HepG2 (cell line): ENCODE results near the gene ZFP36L2. TPM values are rescaled to one million over a fixed set of nuclear protein-coding genes. Genes with fewer than 3 reads are reported as not detected.

Source experiments
- CCAR2 ChIP-seq: fragments of 200-400 bp; formaldehyde crosslinking; optimal IDR thresholded peaks from 2 replicates; pipeline ENCODE3; 2018; ENCODE audit warnings: low read depth, mild to moderate bottlenecking, low read length, moderate library complexity
- FOSL2 ChIP-seq: sonication (generic); formaldehyde crosslinking; IDR thresholded peaks from 2 replicates; pipeline ENCODE4 v1.4.0; 2020; ENCODE audit warnings: missing genetic modification reagents
- IRF2 ChIP-seq: IDR thresholded peaks from 2 replicates; pipeline ENCODE4 v1.6.1; 2018; ENCODE audit warnings: missing genetic modification reagents, missing compliant biosample characterization
- JUND ChIP-seq: sonication (generic); formaldehyde crosslinking; IDR thresholded peaks from 2 replicates; pipeline ENCODE4 v1.8.0; 2022; ENCODE audit warnings: mild to moderate bottlenecking, missing genetic modification reagents
- KDM3A ChIP-seq: IDR thresholded peaks from 2 replicates; pipeline ENCODE4 v1.6.1; 2018; ENCODE audit warnings: low read depth, missing compliant biosample characterization
- MBD4 ChIP-seq: IDR thresholded peaks from 2 replicates; pipeline ENCODE4 v1.6.1; 2012; ENCODE audit warnings: low read length, inconsistent platforms, borderline replicate concordance
- MXD1 ChIP-seq: sonication (generic); formaldehyde crosslinking; IDR thresholded peaks from 2 replicates; pipeline ENCODE4 v1.4.0; 2020; ENCODE audit warnings: mild to moderate bottlenecking, missing genetic modification reagents
- NR0B2 ChIP-seq: sonication (generic); formaldehyde crosslinking; IDR thresholded peaks from 2 replicates; pipeline ENCODE4 v1.4.0; 2020; ENCODE audit warnings: mild to moderate bottlenecking, missing genetic modification reagents
- NR2C2 ChIP-seq: sonication (generic); formaldehyde crosslinking; IDR thresholded peaks from 2 replicates; pipeline ENCODE4 v1.4.0; 2020; ENCODE audit warnings: missing genetic modification reagents, mild to moderate bottlenecking, moderate library complexity, borderline replicate concordance
- NR2F2 ChIP-seq: IDR thresholded peaks from 2 replicates; pipeline ENCODE4 v1.6.1; 2012; ENCODE audit warnings: low read depth, inconsistent platforms, borderline replicate concordance
- SMYD3 ChIP-seq: sonication (generic); formaldehyde crosslinking; IDR thresholded peaks from 2 replicates; pipeline ENCODE4 v1.8.1; 2023; ENCODE audit warnings: mild to moderate bottlenecking, missing genetic modification reagents
- ZBTB3 ChIP-seq: sonication (generic); formaldehyde crosslinking; IDR thresholded peaks from 2 replicates; pipeline ENCODE4 v1.4.0; 2020; ENCODE audit warnings: low read depth, mild to moderate bottlenecking, moderate library complexity, missing genetic modification reagents, borderline replicate concordance
- ZNF17 ChIP-seq: sonication (generic); formaldehyde crosslinking; IDR thresholded peaks from 2 replicates; pipeline ENCODE4 v1.5.0; 2020; ENCODE audit warnings: mild to moderate bottlenecking, missing genetic modification reagents
- ZNF280D ChIP-seq: sonication (generic); formaldehyde crosslinking; IDR thresholded peaks from 2 replicates; pipeline ENCODE4 v1.5.1; 2020; ENCODE audit warnings: mild to moderate bottlenecking, missing genetic modification reagents
- ZNF710 ChIP-seq: sonication (generic); formaldehyde crosslinking; IDR thresholded peaks from 2 replicates; pipeline ENCODE4 v1.5.0; 2020; ENCODE audit warnings: mild to moderate bottlenecking, missing genetic modification reagents, borderline replicate concordance
- ZNF724P ChIP-seq: sonication (generic); formaldehyde crosslinking; IDR thresholded peaks from 2 replicates; pipeline ENCODE4 v1.8.0; 2022; ENCODE audit warnings: missing genetic modification reagents, borderline replicate concordance
- polyA plus RNA-seq, 8 experiments: library from polyadenylated mRNA; depleted of rRNA in 3 of 8; stranded (reverse) in 7 of 8; unstranded in 1 of 8; fragments of >200 nt; fragmentation: Illumina TruSeq in 4 of 8; extraction: Trizol in 4 of 8; gene quantifications; 2 replicates each; pipeline versions ENCODE4 v1.2.1 to v1.2.3, GENCODE V29; 2011 to 2016; ENCODE audit warnings: low read depth in 4 of 8, missing spikeins in 1 of 8, mixed read lengths in 1 of 8; ENCODE audit not compliant: insufficient read depth in 1 of 8
- total RNA-seq, 5 experiments: library from RNA; depleted of rRNA; stranded (reverse); fragments of >200 nt; fragmentation: Illumina TruSeq; extraction: Trizol; gene quantifications; 2 replicates each; pipeline ENCODE4 v1.2.3, GENCODE V29; 2016; ENCODE audit warnings: low read depth in 1 of 5

The ZFP36L2 gene
- total and polyA plus RNA-seq, 2 of the 13 experiments (the other 11 are each of a cell fraction or from before 2014, with no cell fraction given), result 11.2 to 21.8 TPM

DNA sequence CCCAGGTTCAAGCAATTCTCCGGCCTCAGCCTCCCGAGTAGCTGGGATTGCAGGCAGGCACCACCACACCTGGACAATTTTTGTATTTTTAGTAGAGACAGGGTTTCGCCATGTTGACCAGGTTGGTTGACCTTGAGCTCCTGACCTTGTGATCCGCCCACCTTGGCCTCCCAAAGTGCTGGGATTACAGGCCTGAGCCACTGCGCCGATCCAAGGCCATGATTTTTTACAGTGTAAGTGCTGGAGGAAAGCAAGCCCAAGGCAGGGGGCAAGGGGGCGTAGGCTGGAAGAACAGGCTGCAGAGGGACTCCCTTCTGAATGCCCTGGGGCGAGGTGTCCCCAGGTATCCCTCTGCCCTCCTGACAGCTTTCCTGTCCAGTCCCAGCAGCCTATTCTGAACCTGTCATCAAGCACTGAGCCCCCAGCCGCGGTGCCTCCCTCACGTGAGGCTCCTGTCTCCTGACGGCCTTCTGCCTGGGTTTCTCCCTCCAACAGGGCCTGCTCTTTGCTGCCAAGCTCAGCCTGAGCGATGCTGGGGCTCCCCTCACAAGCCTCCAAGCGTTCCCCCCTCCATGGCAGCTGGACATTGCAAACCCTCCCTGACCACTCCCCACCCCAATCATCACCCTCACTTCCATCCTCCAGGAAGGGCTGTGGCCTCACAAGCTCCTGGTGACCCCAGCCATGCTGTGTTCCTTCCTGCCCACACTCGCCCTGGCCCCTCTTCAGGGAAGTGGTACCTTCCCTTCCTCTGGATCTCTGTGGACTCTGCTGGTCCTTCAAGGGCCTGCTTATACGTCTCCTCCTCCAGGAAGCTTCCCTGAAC is 37.6 kb downstream of the ZFP36L2 start (continued):
- TF ChIP-seq NR2C2 (CRISPR knock-in tag) (peak; percentile 63), JUND (no peak), ZNF17 (CRISPR knock-in tag) (no peak), MBD4 (no peak), SMYD3 (CRISPR knock-in tag) (no peak), ZBTB3 (no peak), CCAR2 (no peak), KDM3A (CRISPR knock-in tag) (peak; percentile 61; the same call in 1 of the 2 replicates), NR0B2 (CRISPR knock-in tag) (0 out of 2 replicates have a peak, but pooled peaks have one; percentile 31), IRF2 (CRISPR knock-in tag) (0 out of 2 replicates have a peak, but pooled peaks have one; percentile 17), NR2F2 (peak; percentile 60; the same call in 1 of the 2 replicates), ZNF724P (CRISPR knock-in tag) (0 out of 2 replicates have a peak, but pooled peaks have one; percentile 22), MXD1 (CRISPR knock-in tag) (peak; percentile 63; the same call in 1 of the 2 replicates), ZNF280D (CRISPR knock-in tag) (peak; percentile 48; the same call in 1 of the 2 replicates), ZNF710 (CRISPR knock-in tag) (no peak; the same call in 1 of the 2 replicates), FOSL2 (CRISPR knock-in tag) (peak; percentile 34)
